ENCODE measurements around the gene PCSK2. TPM values are rescaled to one million over a fixed set of nuclear protein-coding genes. Genes with fewer than 3 reads are reported as not detected.

PCSK2 gene
- total RNA-seq, 1 experiment from 2014 or later, result not detected

DNA sequence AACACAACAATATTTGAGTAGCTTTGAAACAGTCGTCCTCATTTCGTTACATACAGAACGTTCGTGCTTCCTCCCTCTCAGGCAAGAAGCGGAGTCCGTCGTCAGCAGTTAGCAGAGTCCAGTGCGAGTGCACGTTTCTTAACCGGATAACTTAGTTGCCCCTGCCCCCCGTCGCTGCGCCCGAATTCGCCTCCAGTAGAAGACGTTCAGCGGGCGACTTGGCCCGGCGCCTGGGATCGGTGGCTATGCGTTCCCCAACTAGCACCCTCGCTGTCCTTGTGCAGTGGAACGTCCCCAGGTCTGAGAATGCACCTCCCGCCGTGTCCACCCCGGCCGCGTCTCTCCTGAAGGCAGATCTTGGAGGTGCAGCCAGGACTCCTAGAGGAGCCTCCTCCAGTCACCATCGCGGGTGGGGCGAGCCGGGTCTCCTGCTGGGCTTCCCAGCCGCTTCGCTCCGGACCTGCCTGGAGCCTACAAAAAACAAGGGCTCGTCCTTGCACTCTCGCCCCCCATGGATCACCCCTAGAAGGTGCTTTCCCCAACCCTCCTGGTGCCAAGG lies 910 bp upstream of the PCSK2 start:
- DNase-seq, result no peak
- POLR2A ChIA-PET, result no interaction called here

GRCh38 chr20:17227219-17227575 lies 357 bp downstream of the PCSK2 start:
- intact Hi-C loops (cut with micrococcal nuclease; ENCODE audit: unreplicated experiment), result no loop called here
- Mint-ChIP-seq H3K27ac (ENCODE audit: unreplicated experiment) (no peak overlapping the region), H3K36me3 (ENCODE audit: insufficient read depth, unreplicated experiment) (no peaks in the 10 kb centered on the region), H3K4me1 (ENCODE audit: low read depth, unreplicated experiment) (no peaks in the 10 kb centered on the region), H3K27me3 (ENCODE audit: insufficient read depth, unreplicated experiment) (peaks cover 38% of the 10 kb centered on the region), H3K9me3 (ENCODE audit: unreplicated experiment) (no peaks in the 10 kb centered on the region), H3K4me3 (ENCODE audit: unreplicated experiment) (no peak overlapping the region)
- DNase-seq, result no peak
- CTCF ChIA-PET, result no interaction called here
- TF ChIP-seq CTCF (IDR thresholded peaks at IDR 0.05; ENCODE audit: insufficient read depth in 1 of 2, low read depth in 1 of 2, low read length in 1 of 2, severe bottlenecking in 1 of 2, unreplicated experiment in 1 of 2), result no peak
- Histone ChIP-seq H3K4me1 (no peaks in the 10 kb centered on the region), H3K36me3 (ENCODE audit: control insufficient read depth, insufficient read depth, low read length) (no peaks in the 10 kb centered on the region), H3K9me3 (no peaks in the 10 kb centered on the region), H3K4me3 (ENCODE audit: low read depth, low read length) (no peak overlapping the region), H3K27me3 (replicated peaks; ENCODE audit: control insufficient read depth, insufficient read depth, low read length) (no peaks in the 10 kb centered on the region; the same call in 1 of the 2 replicates)
- BruUV-seq (replicated peaks), result no TSS peak
- POLR2A ChIA-PET, result no interaction called here

More for the DNA sequence above, 910 bp upstream of the PCSK2 start:
- H3K27ac Mint-ChIP-seq (ENCODE audit: unreplicated experiment), result no peak overlapping the region
- no peaks in the 10 kb centered on the region for H3K9me3 ChIP-seq
- no peaks in the 10 kb centered on the region for H3K4me1 ChIP-seq
- no peak for TF ChIP-seq CTCF (IDR thresholded peaks at IDR 0.05; ENCODE audit: insufficient read depth in 1 of 2, low read depth in 1 of 2, low read length in 1 of 2, severe bottlenecking in 1 of 2, unreplicated experiment in 1 of 2)
- no peaks in the 10 kb centered on the region; the same call in 1 of the 2 replicates for H3K27me3 ChIP-seq (replicated peaks; ENCODE audit: control insufficient read depth, insufficient read depth, low read length)
- no peaks in the 10 kb centered on the region for H3K4me1 Mint-ChIP-seq (ENCODE audit: low read depth, unreplicated experiment)
- CTCF ChIA-PET, result no interaction called here
- no peaks in the 10 kb centered on the region for H3K36me3 Mint-ChIP-seq (ENCODE audit: insufficient read depth, unreplicated experiment)
- H3K9me3 Mint-ChIP-seq (ENCODE audit: unreplicated experiment), result no peaks in the 10 kb centered on the region
- peak overlapping the region; percentile 22 for H3K4me3 Mint-ChIP-seq (ENCODE audit: unreplicated experiment)
- no peak overlapping the region for H3K4me3 ChIP-seq (ENCODE audit: low read depth, low read length)
- intact Hi-C loops (cut with micrococcal nuclease; ENCODE audit: unreplicated experiment), result no loop called here
- BruUV-seq (replicated peaks), result no TSS peak
- H3K36me3 ChIP-seq (ENCODE audit: control insufficient read depth, insufficient read depth, low read length), result no peaks in the 10 kb centered on the region
- peaks cover 37% of the 10 kb centered on the region for H3K27me3 Mint-ChIP-seq (ENCODE audit: insufficient read depth, unreplicated experiment)

GRCh38 chr20:17227669-17228623 lies 1.1 kb downstream of the PCSK2 start:
- Mint-ChIP-seq H3K4me1 (ENCODE audit: low read depth, unreplicated experiment) (no peaks in the 10 kb centered on the region), H3K27ac (ENCODE audit: unreplicated experiment) (no peak overlapping the region), H3K9me3 (ENCODE audit: unreplicated experiment) (no peaks in the 10 kb centered on the region), H3K36me3 (ENCODE audit: insufficient read depth, unreplicated experiment) (no peaks in the 10 kb centered on the region), H3K27me3 (ENCODE audit: insufficient read depth, unreplicated experiment) (peaks cover 35% of the 10 kb centered on the region), H3K4me3 (ENCODE audit: unreplicated experiment) (no peak overlapping the region)
- Histone ChIP-seq H3K4me1 (no peaks in the 10 kb centered on the region), H3K9me3 (no peaks in the 10 kb centered on the region), H3K4me3 (ENCODE audit: low read depth, low read length) (no peak overlapping the region), H3K27me3 (replicated peaks; ENCODE audit: control insufficient read depth, insufficient read depth, low read length) (no peaks in the 10 kb centered on the region; the same call in 1 of the 2 replicates), H3K36me3 (ENCODE audit: control insufficient read depth, insufficient read depth, low read length) (no peaks in the 10 kb centered on the region)
- no peak for DNase-seq
- POLR2A ChIA-PET, result no interaction called here
- TF ChIP-seq CTCF (IDR thresholded peaks at IDR 0.05; ENCODE audit: insufficient read depth in 1 of 2, low read depth in 1 of 2, low read length in 1 of 2, severe bottlenecking in 1 of 2, unreplicated experiment in 1 of 2), result no peak
- intact Hi-C loops (cut with micrococcal nuclease; ENCODE audit: unreplicated experiment), result no loop called here
- no TSS peak for BruUV-seq (replicated peaks)
- CTCF ChIA-PET, result no interaction called here
